Smooth muscle cell (in vitro differentiated cells): ENCODE data around the gene SLC38A4. TPM values are rescaled to one million over a fixed set of nuclear protein-coding genes. Genes with fewer than 3 reads are reported as not detected.
"Not testable (repeated sequence)": the region's sequence is repeated elsewhere in the genome, so short reads cannot be mapped to it uniquely, and the experiment has no call there.

ENCODE experiments used
- DNase-seq: peaks from one replicate; lab custom pipeline; 2025; ENCODE audit not compliant: unreplicated experiment; lab: John Stamatoyannopoulos, UW
- H2AFZ ChIP-seq: fragments of 200-600 bp; sonication (generic); 2 replicates; pipeline ENCODE4 v1.6.0; 2016; ENCODE audit warnings: antibody characterized with exemption, low read depth, mild to moderate bottlenecking
- H3F3A ChIP-seq: fragments of 200-600 bp; sonication (generic); 2 replicates; pipeline ENCODE4 v1.6.0; 2017; ENCODE audit warnings: antibody characterized with exemption, low read depth
- H3K27ac ChIP-seq: fragments of 200-600 bp; sonication (generic); 2 replicates; pipeline ENCODE4 v1.5.1; 2016; ENCODE audit warnings: low read depth, mild to moderate bottlenecking
- H3K27me3 ChIP-seq: fragments of 200-600 bp; sonication (generic); 2 replicates; pipeline ENCODE4 v1.6.1; 2016; ENCODE audit warnings: low read depth, mild to moderate bottlenecking
- H3K36me3 ChIP-seq: fragments of 200-600 bp; sonication (generic); 2 replicates; pipeline ENCODE4 v1.5.1; 2016; ENCODE audit warnings: low read depth
- H3K4me1 ChIP-seq: fragments of 200-600 bp; sonication (generic); 2 replicates; pipeline ENCODE4 v1.5.1; 2016; ENCODE audit warnings: low read depth
- H3K4me2 ChIP-seq: fragments of 200-600 bp; sonication (generic); 2 replicates; pipeline ENCODE4 v1.6.0; 2016; ENCODE audit warnings: mild to moderate bottlenecking
- H3K4me3 ChIP-seq: fragments of 200-600 bp; sonication (generic); 2 replicates; pipeline ENCODE4 v1.5.1; 2016; ENCODE audit warnings: mild to moderate bottlenecking
- H3K79me2 ChIP-seq: fragments of 200-600 bp; sonication (generic); 2 replicates; pipeline ENCODE4 v1.6.0; 2016; ENCODE audit warnings: low read depth, mild to moderate bottlenecking
- H3K9ac ChIP-seq: fragments of 200-600 bp; sonication (generic); 2 replicates; pipeline ENCODE4 v1.6.0; 2016; ENCODE audit warnings: low read depth
- H3K9me3 ChIP-seq: fragments of 200-600 bp; sonication (generic); replicated peaks from 2 replicates; pipeline ENCODE4 v1.5.1; 2016; ENCODE audit warnings: low read depth
- H4K20me1 ChIP-seq: fragments of 200-600 bp; sonication (generic); 2 replicates; pipeline ENCODE4 v1.6.0; 2016; ENCODE audit warnings: low read depth
- WGBS: methylation state at CpG from one replicate; pipeline ENCODE4 v1.1.7; 2016; ENCODE audit warnings: low lambda C conversion rate; 5-methylcytosine and 5-hydroxymethylcytosine counted together
- polyA plus RNA-seq: library from polyadenylated mRNA; unstranded; fragments of >200 nt; fragmentation: Nextera tagmentation; extraction: Ambion mirVana; gene quantifications from 2 replicates; pipeline ENCODE4 v1.2.1, GENCODE V29; 2016
- total RNA-seq: library from RNA; depleted of rRNA; stranded (reverse); fragments of >200 nt; gene quantifications from 2 replicates; pipeline ENCODE4 v1.2.3, GENCODE V29; 2014
- TF ChIP-seq, protein P1 (sequence below): fragments of 200-600 bp; sonication (generic); IDR thresholded peaks from 2 replicates; pipeline ENCODE4 v1.5.1; 2017; ENCODE audit warnings: borderline replicate concordance, mild to moderate bottlenecking, antibody characterized with exemption; ENCODE audit not compliant: insufficient read depth, poor library complexity, severe bottlenecking

The SLC38A4 gene
- total and polyA plus RNA-seq, 2 experiments from 2014 or later: 0.77 to 2.7 TPM

DNA sequence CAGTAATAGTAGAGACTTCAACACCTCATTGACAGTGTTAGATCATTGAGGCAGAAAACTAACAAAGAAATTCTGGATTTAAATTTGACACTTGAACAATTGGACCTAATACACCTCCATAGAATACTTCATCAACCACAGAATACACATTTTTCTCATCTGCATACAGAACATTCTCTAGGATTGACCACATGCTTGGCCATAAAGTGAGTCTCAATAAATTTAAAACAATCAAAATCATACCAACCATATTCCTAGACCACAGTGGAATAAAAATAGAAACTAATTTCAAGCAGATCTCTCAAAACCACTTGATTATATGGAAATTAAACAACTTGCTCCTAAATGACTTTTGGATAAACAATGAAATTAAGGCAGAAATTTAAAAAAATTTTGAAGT lies 82.3 kb downstream of the SLC38A4 start:
- no peak overlapping the region for H3K9ac ChIP-seq
- no peak for DNase-seq
- H3F3A ChIP-seq: no peaks in the 10 kb centered on the region
- no peak overlapping the region for H3K27ac ChIP-seq
- H3K4me3 ChIP-seq: no peak overlapping the region
- no peaks in the 10 kb centered on the region for H4K20me1 ChIP-seq
- no peak overlapping the region for H2AFZ ChIP-seq
- H3K36me3 ChIP-seq: no peaks in the 10 kb centered on the region
- no peaks in the 10 kb centered on the region for H3K9me3 ChIP-seq
- TF ChIP-seq, protein P1, sequence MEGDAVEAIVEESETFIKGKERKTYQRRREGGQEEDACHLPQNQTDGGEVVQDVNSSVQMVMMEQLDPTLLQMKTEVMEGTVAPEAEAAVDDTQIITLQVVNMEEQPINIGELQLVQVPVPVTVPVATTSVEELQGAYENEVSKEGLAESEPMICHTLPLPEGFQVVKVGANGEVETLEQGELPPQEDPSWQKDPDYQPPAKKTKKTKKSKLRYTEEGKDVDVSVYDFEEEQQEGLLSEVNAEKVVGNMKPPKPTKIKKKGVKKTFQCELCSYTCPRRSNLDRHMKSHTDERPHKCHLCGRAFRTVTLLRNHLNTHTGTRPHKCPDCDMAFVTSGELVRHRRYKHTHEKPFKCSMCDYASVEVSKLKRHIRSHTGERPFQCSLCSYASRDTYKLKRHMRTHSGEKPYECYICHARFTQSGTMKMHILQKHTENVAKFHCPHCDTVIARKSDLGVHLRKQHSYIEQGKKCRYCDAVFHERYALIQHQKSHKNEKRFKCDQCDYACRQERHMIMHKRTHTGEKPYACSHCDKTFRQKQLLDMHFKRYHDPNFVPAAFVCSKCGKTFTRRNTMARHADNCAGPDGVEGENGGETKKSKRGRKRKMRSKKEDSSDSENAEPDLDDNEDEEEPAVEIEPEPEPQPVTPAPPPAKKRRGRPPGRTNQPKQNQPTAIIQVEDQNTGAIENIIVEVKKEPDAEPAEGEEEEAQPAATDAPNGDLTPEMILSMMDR: no peak
- H3K4me2 ChIP-seq: no peak overlapping the region
- H3K79me2 ChIP-seq: no peaks in the 10 kb centered on the region
- no peaks in the 10 kb centered on the region for H3K27me3 ChIP-seq
- no peaks in the 10 kb centered on the region for H3K4me1 ChIP-seq

DNA sequence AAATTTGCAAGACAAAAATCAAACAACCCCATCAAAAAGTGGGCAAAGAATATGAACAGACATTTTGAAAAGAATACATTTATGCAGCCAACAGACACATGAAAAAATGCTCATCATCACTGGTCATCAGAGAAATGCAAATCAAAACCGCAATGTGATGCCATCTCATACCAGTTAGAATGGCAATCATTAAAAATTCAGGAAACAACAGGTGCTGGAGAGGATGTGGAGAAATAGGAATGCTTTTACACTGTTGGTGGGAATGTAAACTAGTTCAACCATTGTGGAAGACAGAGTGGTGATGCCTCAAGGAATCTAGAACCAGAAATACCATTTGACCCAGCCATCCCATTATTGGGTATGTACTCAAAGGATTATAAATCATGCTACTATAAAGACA lies 83.5 kb downstream of the SLC38A4 start:
- H3K4me1 ChIP-seq, H3K4me2 ChIP-seq, H3F3A ChIP-seq, H3K79me2 ChIP-seq, H3K4me3 ChIP-seq, H3K9me3 ChIP-seq, H3K9ac ChIP-seq, DNase-seq, H2AFZ ChIP-seq, H3K27ac ChIP-seq, H3K27me3 ChIP-seq, H3K36me3 ChIP-seq, H4K20me1 ChIP-seq: not testable (repeated sequence)
- 95% methylated on average over 1 of the region's 1 CpG for WGBS

DNA sequence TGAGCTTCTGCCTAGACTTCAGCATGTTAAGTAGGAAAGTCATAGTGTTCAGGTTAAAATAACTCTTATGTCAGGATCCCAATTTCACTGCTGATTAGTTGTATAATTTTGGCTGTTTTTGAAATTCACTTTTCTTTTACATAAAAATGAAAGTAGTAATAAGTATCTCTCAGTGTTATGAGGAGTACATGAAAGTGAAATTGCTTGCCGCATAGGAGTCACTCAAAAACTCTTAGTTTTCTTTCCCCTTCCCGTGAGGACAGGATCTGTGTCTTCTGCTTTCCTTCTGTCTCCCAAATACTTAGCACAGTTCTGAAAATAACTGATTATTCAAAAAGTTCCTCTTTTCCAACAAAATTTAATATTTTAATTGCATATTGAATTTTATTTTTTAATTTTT lies 100.5 kb downstream of the SLC38A4 start:
- H3K79me2 ChIP-seq: no peaks in the 10 kb centered on the region
- H3K36me3 ChIP-seq: no peaks in the 10 kb centered on the region
- H3F3A ChIP-seq: no peaks in the 10 kb centered on the region
- H3K4me3 ChIP-seq: no peak overlapping the region
- TF ChIP-seq, protein P1: no peak
- no peaks in the 10 kb centered on the region for H4K20me1 ChIP-seq
- no peak overlapping the region for H3K4me2 ChIP-seq
- no peaks in the 10 kb centered on the region for H3K4me1 ChIP-seq
- H3K27me3 ChIP-seq: no peaks in the 10 kb centered on the region
- H3K9me3 ChIP-seq: no peaks in the 10 kb centered on the region
- DNase-seq: no peak
- H2AFZ ChIP-seq: no peak overlapping the region
- 97% methylated on average over 2 of the region's 2 CpGs for WGBS
- H3K27ac ChIP-seq: no peak overlapping the region
- no peak overlapping the region for H3K9ac ChIP-seq

DNA sequence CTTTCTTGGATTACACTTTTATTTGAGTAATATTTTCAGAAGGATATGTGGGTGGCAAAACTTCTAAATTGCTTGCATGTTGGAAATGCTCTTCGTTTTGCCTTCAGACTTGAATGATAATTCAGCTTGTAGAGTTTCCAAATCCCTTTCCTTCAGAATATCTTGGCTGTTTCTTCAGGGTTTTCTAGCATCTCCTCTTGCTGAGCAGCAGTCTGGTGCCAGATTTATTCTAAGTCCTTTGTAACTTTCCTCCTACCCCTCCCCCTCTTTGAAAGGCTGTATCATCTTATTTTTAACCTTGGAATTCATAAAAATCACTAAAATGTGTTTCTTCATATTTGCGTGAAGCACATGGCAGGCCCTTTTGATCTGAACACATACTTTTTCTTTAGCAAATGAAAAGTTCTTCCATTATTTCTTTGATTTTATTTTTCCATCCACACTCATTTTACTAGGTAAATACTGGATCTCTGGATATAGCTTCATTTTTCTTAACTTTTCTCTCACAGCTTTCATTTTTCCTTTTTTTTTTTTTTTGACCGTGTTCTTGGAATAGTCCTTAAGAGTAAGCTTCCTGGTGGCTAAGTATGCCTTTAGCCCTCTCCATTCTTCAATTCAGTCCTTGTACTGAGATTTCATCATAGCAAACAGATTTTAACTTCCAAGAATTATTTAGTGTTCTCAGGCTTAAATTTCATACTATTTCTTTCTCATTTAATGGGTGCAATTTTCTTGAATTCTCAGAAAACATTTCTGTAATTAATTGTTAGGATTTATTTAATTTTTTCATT lies 102.0 kb downstream of the SLC38A4 start:
- Histone ChIP-seq H3K36me3 (no peaks in the 10 kb centered on the region), H4K20me1 (no peaks in the 10 kb centered on the region), H3F3A (no peaks in the 10 kb centered on the region), H2AFZ (no peak overlapping the region), H3K27me3 (no peaks in the 10 kb centered on the region), H3K9ac (no peak overlapping the region), H3K9me3 (no peaks in the 10 kb centered on the region), H3K4me3 (no peak overlapping the region), H3K4me1 (no peaks in the 10 kb centered on the region), H3K4me2 (no peak overlapping the region), H3K27ac (no peak overlapping the region), H3K79me2 (no peaks in the 10 kb centered on the region)
- WGBS: 88% methylated on average over 3 of the region's 3 CpGs
- no peak for DNase-seq
- TF ChIP-seq, protein P1: no peak
